Stomach (tissue), 9 donors: Measurements from ENCODE around the gene SLC25A26. TPM values are rescaled to one million over a fixed set of nuclear protein-coding genes. Genes with fewer than 3 reads are reported as not detected.

Experiments used
- DNase-seq, 2 donors: peaks; one replicate each; pipeline versions ENCODE4 v3.0.0 to v3.0.0-alpha.2; 2013 to 2019
- H3K27ac ChIP-seq, 5 donors: fragments of 200-600 bp in 4 of 5; sonication (generic) in 4 of 5; one replicate each; pipeline ENCODE4 v1.5.1; 2013 to 2019; ENCODE audit warnings: mild to moderate bottlenecking in 1 of 5, moderate library complexity in 1 of 5
- H3K27me3 ChIP-seq, 3 donors: fragments of 200-600 bp; sonication (generic); one replicate each; pipeline ENCODE4 v1.5.1; 2017 to 2019; ENCODE audit warnings: mixed run types in 1 of 3
- H3K36me3 ChIP-seq, 4 donors: fragments of 200-600 bp; sonication (generic); 1 replicate in 3 of 4; 2 replicates in 1 of 4; pipeline ENCODE4 v1.5.1; 2016 to 2019
- H3K4me1 ChIP-seq, 4 donors: fragments of 200-600 bp; sonication (generic); one replicate each; pipeline ENCODE4 v1.5.1; 2016 to 2019
- H3K4me3 ChIP-seq, 4 donors: fragments of 200-600 bp; sonication (generic) in 3 of 4; one replicate each; pipeline ENCODE4 v1.5.1; 2016 to 2019; ENCODE audit warnings: mild to moderate bottlenecking in 1 of 4
- H3K9me3 ChIP-seq, 4 donors: fragments of 200-600 bp; sonication (generic); one replicate each; pipeline ENCODE4 v1.5.1; 2016 to 2019
- EP300 ChIP-seq: sonication (generic); formaldehyde crosslinking; IDR thresholded peaks from one replicate; pipeline ENCODE4 v1.6.1; 2017; ENCODE audit warnings: antibody characterized with exemption
- POLR2A ChIP-seq, 4 donors: fragments of 450-650 bp; IDR thresholded peaks; one replicate each; pipeline ENCODE4 v1.6.1; 2016; ENCODE audit warnings: antibody characterized with exemption in 4 of 4, control low read depth in 2 of 4, mild to moderate bottlenecking in 1 of 4, moderate library complexity in 1 of 4
- POLR2AphosphoS5 ChIP-seq, 3 donors: sonication (generic); formaldehyde crosslinking; IDR thresholded peaks; one replicate each; pipeline ENCODE4 v1.6.1; 2016; ENCODE audit warnings: antibody characterized with exemption in 3 of 3
- WGBS, 5 donors: extraction: QIAGEN DNeasy Blood & Tissue Kit in 3 of 5; methylation state at CpG; one replicate each; pipeline versions ENCODE4 v1.1.5 to v1.1.7; 2013 to 2018; 5-methylcytosine and 5-hydroxymethylcytosine counted together
- intact Hi-C: fragments of 100-400 bp; cut with DNase I; formaldehyde crosslinking; loops from one replicate; pipeline ENCODE4 v1.15.1; 2023; ENCODE audit warnings: low total_unique reads
- polyA plus RNA-seq, 3 donors: library from polyadenylated mRNA; stranded (reverse); fragments of 200-250 nt; gene quantifications; one replicate each; pipeline ENCODE4 v1.2.3, GENCODE V29; 2013
- total RNA-seq, 5 donors: library from RNA; depleted of rRNA; stranded (reverse); fragments of >200 nt; gene quantifications; one replicate each; pipeline versions ENCODE4 v1.1.0 to v1.2.3, GENCODE V29; 2014 to 2016
- TF ChIP-seq, protein P1 (sequence below), 7 experiments: fragments of 450-650 bp in 4 of 7; fragments of 200-600 bp in 3 of 7; sonication (generic) in 3 of 7; IDR thresholded peaks; one replicate each; pipeline ENCODE4 v1.5.1; 2016 to 2019; ENCODE audit warnings: antibody characterized with exemption in 7 of 7, control low read depth in 2 of 7, mild to moderate bottlenecking in 1 of 7
- donor health status: healthy with polysubstance abuse.
- donor health status: Bipolar disorder and iron deficiency.
- donor health status: healthy.

The SLC25A26 gene
- total and polyA plus RNA-seq, 8 donors: 1.2 to 26.6 (median 14.1) TPM

DNA sequence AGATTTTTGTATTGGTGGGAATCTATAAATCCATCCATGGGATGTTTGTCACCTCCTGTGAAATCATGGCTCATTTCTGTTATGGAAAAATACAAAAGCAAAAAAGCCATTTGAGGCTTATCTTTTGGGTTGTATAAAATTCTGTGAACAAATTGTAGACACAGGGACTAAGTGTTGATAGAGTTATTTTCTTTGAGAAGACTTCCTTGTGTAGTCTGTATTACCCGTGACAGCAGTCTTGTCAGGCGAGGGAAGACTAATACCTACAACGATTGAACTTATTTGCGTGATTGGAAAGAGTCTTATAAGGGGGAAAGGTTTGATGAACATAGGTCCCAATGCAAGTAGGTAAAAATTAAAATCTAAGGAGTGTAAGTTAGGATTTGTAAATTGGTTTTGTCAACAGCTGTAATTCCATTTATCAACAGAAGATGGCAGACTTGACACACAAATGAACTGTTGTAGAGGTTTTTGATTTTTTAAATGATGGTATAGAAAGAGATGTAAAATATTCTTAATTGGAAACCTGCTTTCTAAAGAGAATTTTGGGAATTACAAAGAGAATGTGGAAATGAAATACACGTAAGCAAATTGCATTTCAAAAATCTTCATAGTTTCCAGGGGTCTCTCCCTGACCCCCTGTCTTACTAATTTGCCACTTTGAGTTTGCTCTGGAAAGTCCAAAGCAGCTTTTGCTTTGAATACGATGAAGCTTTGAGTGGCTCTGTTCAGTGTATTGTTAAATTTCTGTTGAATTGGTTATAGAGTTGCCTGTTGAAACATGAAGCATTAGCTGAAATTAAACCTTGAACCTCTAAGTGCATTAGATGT is 33.2 kb downstream of the SLC25A26 start:
- Histone ChIP-seq H3K9me3 (no peaks in the 10 kb centered on the region), H3K27ac (peak overlapping the region in 1 of 5 donors; percentile 21), H3K27me3 (no peaks in the 10 kb centered on the region), H3K36me3 (peaks cover 0 to 14% (median 7%) of the 10 kb centered on the region in 4 donors), H3K4me3 (no peak overlapping the region), H3K4me1 (peaks cover 0 to 16% (median 4%) of the 10 kb centered on the region in 4 donors)
- 36 to 52% (median 43%) methylated on average over 6 of the region's 6 CpGs for WGBS, 5 donors
- intact Hi-C loops: loop anchor here (10.0 kb wide), 1 partner anchor 561 kb away; no protein-coding TSS in a partner anchor
- DNase-seq: peak in 1 of 2 donors; percentile 68
- TF ChIP-seq EP300 (no peak), POLR2A (IDR thresholded peaks at IDR 0.05) (no peak)
- TF ChIP-seq, protein P1, sequence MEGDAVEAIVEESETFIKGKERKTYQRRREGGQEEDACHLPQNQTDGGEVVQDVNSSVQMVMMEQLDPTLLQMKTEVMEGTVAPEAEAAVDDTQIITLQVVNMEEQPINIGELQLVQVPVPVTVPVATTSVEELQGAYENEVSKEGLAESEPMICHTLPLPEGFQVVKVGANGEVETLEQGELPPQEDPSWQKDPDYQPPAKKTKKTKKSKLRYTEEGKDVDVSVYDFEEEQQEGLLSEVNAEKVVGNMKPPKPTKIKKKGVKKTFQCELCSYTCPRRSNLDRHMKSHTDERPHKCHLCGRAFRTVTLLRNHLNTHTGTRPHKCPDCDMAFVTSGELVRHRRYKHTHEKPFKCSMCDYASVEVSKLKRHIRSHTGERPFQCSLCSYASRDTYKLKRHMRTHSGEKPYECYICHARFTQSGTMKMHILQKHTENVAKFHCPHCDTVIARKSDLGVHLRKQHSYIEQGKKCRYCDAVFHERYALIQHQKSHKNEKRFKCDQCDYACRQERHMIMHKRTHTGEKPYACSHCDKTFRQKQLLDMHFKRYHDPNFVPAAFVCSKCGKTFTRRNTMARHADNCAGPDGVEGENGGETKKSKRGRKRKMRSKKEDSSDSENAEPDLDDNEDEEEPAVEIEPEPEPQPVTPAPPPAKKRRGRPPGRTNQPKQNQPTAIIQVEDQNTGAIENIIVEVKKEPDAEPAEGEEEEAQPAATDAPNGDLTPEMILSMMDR (IDR thresholded peaks at IDR 0.05): peak in 5 of 7 experiments; percentile 56 to 90 (median 80)

DNA sequence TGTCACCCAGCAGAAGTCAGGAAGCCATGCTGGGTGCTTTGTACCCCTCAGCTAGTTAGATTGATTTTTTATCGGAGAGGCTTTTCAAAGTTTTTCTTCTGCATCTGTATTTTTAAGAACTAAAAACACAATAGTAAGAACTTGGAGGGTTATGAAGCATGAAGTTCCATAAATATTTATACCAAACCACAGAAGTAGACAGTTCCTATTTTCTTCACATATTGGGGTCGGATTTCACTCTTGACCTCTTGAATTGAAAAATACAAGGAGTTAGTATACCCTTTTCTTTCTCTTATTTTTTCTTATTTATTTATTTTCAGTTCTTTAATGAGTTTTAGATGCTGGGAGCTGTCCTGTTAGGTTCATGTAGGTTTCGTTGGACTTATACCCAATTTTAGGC is 35.1 kb downstream of the SLC25A26 start:
- intact Hi-C loops: loop anchor here (10.0 kb wide), 1 partner anchor 559 kb away; no protein-coding TSS in a partner anchor
- 82 to 90% (median 85%) methylated on average over 3 of the region's 3 CpGs for WGBS, 5 donors

DNA sequence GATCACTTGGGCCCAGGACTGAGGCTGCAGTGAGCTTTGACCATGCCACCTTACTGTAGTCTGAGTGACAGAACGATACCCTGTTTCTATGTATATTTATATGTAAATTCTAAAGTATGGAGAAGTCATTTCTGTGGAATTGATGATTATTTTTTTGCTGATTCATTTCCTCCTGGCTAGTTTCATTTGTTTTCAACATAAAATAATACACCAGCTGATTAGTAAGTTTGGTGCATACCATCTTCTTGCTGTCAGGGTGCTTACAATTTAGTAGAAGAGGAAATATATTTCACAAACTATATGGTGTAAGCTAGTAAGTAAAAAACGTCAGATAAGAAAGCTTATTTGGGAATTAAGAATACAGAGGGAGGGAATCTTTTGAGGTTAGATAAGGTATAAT is 36.0 kb downstream of the SLC25A26 start:
- H3K27me3 ChIP-seq: no peaks in the 10 kb centered on the region
- 80 to 87% (median 82%) methylated on average over 2 of the region's 2 CpGs for WGBS, 5 donors

More for the DNA sequence above, 35.1 kb downstream of the SLC25A26 start:
- no peaks in the 10 kb centered on the region for H3K9me3 ChIP-seq
- no peak overlapping the region for H3K27ac ChIP-seq
- H3K4me3 ChIP-seq: no peak overlapping the region
- H3K27me3 ChIP-seq: no peaks in the 10 kb centered on the region
- DNase-seq: no peak
- TF ChIP-seq, protein P1 (IDR thresholded peaks at IDR 0.05): no peak
- TF ChIP-seq POLR2A (IDR thresholded peaks at IDR 0.05): no peak
- no peak for TF ChIP-seq POLR2AphosphoS5 (IDR thresholded peaks at IDR 0.05)
- TF ChIP-seq EP300: no peak
- peaks cover 0 to 16% (median 4%) of the 10 kb centered on the region in 4 donors for H3K4me1 ChIP-seq
- H3K36me3 ChIP-seq: peaks cover 0 to 5% (median 2%) of the 10 kb centered on the region in 4 donors

DNA sequence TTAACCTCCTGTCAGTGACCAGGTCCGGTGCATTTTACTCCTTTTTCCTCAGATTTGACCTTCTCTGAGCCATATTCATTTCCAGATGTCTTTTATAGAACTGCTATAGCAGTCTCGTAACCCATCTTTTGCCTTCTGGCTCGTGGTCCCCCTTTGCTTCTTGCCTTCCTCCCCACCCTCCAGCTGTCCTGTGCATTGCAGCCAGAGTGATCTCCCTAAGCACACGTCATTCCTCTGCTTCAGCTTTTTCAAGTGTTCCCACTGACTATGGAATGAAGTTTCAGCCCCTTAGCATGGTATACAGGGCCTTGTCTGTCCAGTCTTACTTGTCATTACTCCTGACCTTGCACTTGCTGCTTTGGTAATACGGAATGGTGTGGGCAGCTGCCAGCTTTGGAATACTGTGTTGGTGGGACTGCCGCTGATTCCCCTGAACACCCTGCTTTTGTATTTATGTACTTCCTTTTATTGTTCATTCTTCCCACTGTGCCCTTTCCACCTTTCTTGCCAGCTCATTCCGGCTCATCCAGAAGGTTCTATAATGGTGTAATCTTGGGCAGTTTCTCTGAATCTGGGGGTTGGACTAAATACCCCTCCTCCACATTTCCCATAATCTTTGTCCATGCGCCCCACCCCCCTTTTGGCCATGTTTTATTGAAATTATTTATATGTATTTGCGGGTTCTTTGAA is 38.9 kb downstream of the SLC25A26 start:
- 87 to 96% (median 93%) methylated on average over 9 of the region's 9 CpGs for WGBS, 5 donors
- Histone ChIP-seq H3K9me3 (no peaks in the 10 kb centered on the region), H3K27me3 (no peaks in the 10 kb centered on the region), H3K36me3 (peaks cover 0 to 24% (median 17%) of the 10 kb centered on the region in 4 donors), H3K27ac (no peak overlapping the region), H3K4me3 (no peak overlapping the region), H3K4me1 (peaks cover 0 to 7% (median 2%) of the 10 kb centered on the region in 4 donors)
- intact Hi-C loops: loop anchor here (10.0 kb wide), 1 partner anchor 555 kb away; no protein-coding TSS in a partner anchor
- TF ChIP-seq, protein P1 (IDR thresholded peaks at IDR 0.05): no peak
- TF ChIP-seq POLR2A (IDR thresholded peaks at IDR 0.05) (no peak), EP300 (no peak), POLR2AphosphoS5 (IDR thresholded peaks at IDR 0.05) (no peak)
- DNase-seq: no peak

More for the DNA sequence above, 36.0 kb downstream of the SLC25A26 start:
- TF ChIP-seq POLR2A (IDR thresholded peaks at IDR 0.05): no peak
- no peak for TF ChIP-seq POLR2AphosphoS5 (IDR thresholded peaks at IDR 0.05)
- TF ChIP-seq, protein P1 (IDR thresholded peaks at IDR 0.05): no peak
- intact Hi-C loops: loop anchor here (10.0 kb wide), 1 partner anchor 558 kb away; no protein-coding TSS in a partner anchor
- Histone ChIP-seq H3K27ac (no peak overlapping the region), H3K4me1 (peaks cover 0 to 16% (median 4%) of the 10 kb centered on the region in 4 donors), H3K36me3 (peaks cover 0 to 5% (median 0%) of the 10 kb centered on the region in 4 donors), H3K9me3 (no peaks in the 10 kb centered on the region), H3K4me3 (no peak overlapping the region)
- no peak for DNase-seq
